Stomach smooth muscle (tissue), 2 donors: ENCODE results near the gene G2E3.
"Not testable (repeated sequence)": the region's sequence is repeated elsewhere in the genome, so short reads cannot be mapped to it uniquely, and the experiment has no call there.

ENCODE experiments used
- H3K27ac ChIP-seq: one replicate; pipeline ENCODE4 v1.7.0; 2013; ENCODE audit warnings: mild to moderate bottlenecking, low read length, inconsistent platforms
- H3K27me3 ChIP-seq, 2 donors: one replicate each; pipeline ENCODE4 v1.7.0; 2013; ENCODE audit warnings: low read length in 2 of 2; ENCODE audit not compliant: insufficient read depth in 2 of 2, control insufficient read depth in 1 of 2
- H3K36me3 ChIP-seq, 2 donors: one replicate each; pipeline ENCODE4 v1.7.0; 2013; ENCODE audit warnings: low read length in 2 of 2; ENCODE audit not compliant: control insufficient read depth in 2 of 2, insufficient read depth in 2 of 2
- H3K4me1 ChIP-seq: one replicate; pipeline ENCODE4 v1.7.0; 2013; ENCODE audit warnings: low read length; ENCODE audit not compliant: control insufficient read depth, insufficient read depth
- H3K4me3 ChIP-seq, 2 donors: one replicate each; pipeline ENCODE4 v1.7.0; 2013; ENCODE audit warnings: low read length in 2 of 2
- H3K9ac ChIP-seq, 2 donors: one replicate each; pipeline ENCODE4 v1.7.0; 2013; ENCODE audit warnings: low read length in 2 of 2, mild to moderate bottlenecking in 1 of 2
- H3K9me3 ChIP-seq, 2 donors: one replicate each; pipeline ENCODE4 v1.7.0; 2013; ENCODE audit warnings: low read length in 2 of 2; ENCODE audit not compliant: control insufficient read depth in 2 of 2
- donor health status: healthy.
- donor health status: Pancreatic carcinoma.

Gene G2E3

GRCh38 chr14:30600922-30601918, 42.3 kb downstream of the G2E3 start:
- Histone ChIP-seq H3K27ac (no peak overlapping the region), H3K9me3 (no peaks in the 10 kb centered on the region), H3K27me3 (no peaks in the 10 kb centered on the region), H3K36me3 (peaks cover 18 to 19% of the 10 kb centered on the region in 2 donors), H3K9ac (no peak overlapping the region), H3K4me1 (no peaks in the 10 kb centered on the region), H3K4me3 (no peak overlapping the region)

- no peaks in the 10 kb centered on the region for H3K27me3 ChIP-seq
- H3K36me3 ChIP-seq: peaks cover 18 to 19% of the 10 kb centered on the region in 2 donors
- no peak overlapping the region for H3K4me3 ChIP-seq
- no peaks in the 10 kb centered on the region for H3K4me1 ChIP-seq
- H3K9ac ChIP-seq: no peak overlapping the region
- no peaks in the 10 kb centered on the region for H3K9me3 ChIP-seq
- H3K27ac ChIP-seq: no peak overlapping the region
Observed at GRCh38 chr14:30603402-30603801, 44.4 kb downstream of the G2E3 start.

- not testable (repeated sequence) for H3K9me3 ChIP-seq, H3K27me3 ChIP-seq, H3K4me1 ChIP-seq, H3K4me3 ChIP-seq, H3K27ac ChIP-seq, H3K9ac ChIP-seq
- peaks cover 17 to 18% of the 10 kb centered on the region in 2 donors for H3K36me3 ChIP-seq
Observed at GRCh38 chr14:30604696-30605095, 45.7 kb downstream of the G2E3 start.

GRCh38 chr14:30607156-30607780, 48.3 kb downstream of the G2E3 start:
- no peaks in the 10 kb centered on the region for H3K4me1 ChIP-seq
- H3K9ac ChIP-seq: no peak overlapping the region
- no peak overlapping the region for H3K27ac ChIP-seq
- H3K9me3 ChIP-seq: no peaks in the 10 kb centered on the region
- H3K36me3 ChIP-seq: peaks cover 7 to 9% of the 10 kb centered on the region in 2 donors
- no peaks in the 10 kb centered on the region for H3K27me3 ChIP-seq
- no peak overlapping the region for H3K4me3 ChIP-seq

- no peaks in the 10 kb centered on the region for H3K4me1 ChIP-seq
- H3K9me3 ChIP-seq: no peaks in the 10 kb centered on the region
- no peak overlapping the region for H3K4me3 ChIP-seq
- H3K9ac ChIP-seq: no peak overlapping the region
- no peak overlapping the region for H3K27ac ChIP-seq
- no peaks in the 10 kb centered on the region for H3K27me3 ChIP-seq
- H3K36me3 ChIP-seq: peaks cover 4% of the 10 kb centered on the region in 2 donors
Observed at GRCh38 chr14:30608533-30609006, 49.6 kb downstream of the G2E3 start.

GRCh38 chr14:30610787-30611343, 51.9 kb downstream of the G2E3 start:
- peaks cover 0 to 2% of the 10 kb centered on the region in 2 donors for H3K36me3 ChIP-seq
- H3K9me3 ChIP-seq: no peaks in the 10 kb centered on the region
- H3K9ac ChIP-seq: no peak overlapping the region
- H3K27me3 ChIP-seq: no peaks in the 10 kb centered on the region
- no peak overlapping the region for H3K27ac ChIP-seq
- H3K4me1 ChIP-seq: no peaks in the 10 kb centered on the region
- no peak overlapping the region for H3K4me3 ChIP-seq

- no peaks in the 10 kb centered on the region for H3K4me1 ChIP-seq
- no peak overlapping the region for H3K9ac ChIP-seq
- H3K27me3 ChIP-seq: no peaks in the 10 kb centered on the region
- no peaks in the 10 kb centered on the region for H3K9me3 ChIP-seq
- H3K4me3 ChIP-seq: no peak overlapping the region
- H3K27ac ChIP-seq: no peak overlapping the region
- peaks cover 0 to 2% of the 10 kb centered on the region in 2 donors for H3K36me3 ChIP-seq
Observed at GRCh38 chr14:30614155-30614554, 55.2 kb downstream of the G2E3 start.

GRCh38 chr14:30620178-30620577, 61.2 kb downstream of the G2E3 start:
- no peak overlapping the region for H3K4me3 ChIP-seq
- no peaks in the 10 kb centered on the region for H3K36me3 ChIP-seq
- H3K27ac ChIP-seq: no peak overlapping the region
- no peaks in the 10 kb centered on the region for H3K4me1 ChIP-seq
- H3K27me3 ChIP-seq: no peaks in the 10 kb centered on the region
- H3K9ac ChIP-seq: no peak overlapping the region
- H3K9me3 ChIP-seq: no peaks in the 10 kb centered on the region

- Histone ChIP-seq H3K9me3 (no peaks in the 10 kb centered on the region), H3K9ac (peak overlapping the region; percentile 97 to 98), H3K36me3 (no peaks in the 10 kb centered on the region), H3K27ac (peak overlapping the region; percentile 72), H3K27me3 (no peaks in the 10 kb centered on the region), H3K4me3 (peak overlapping the region; percentile 97 to 98), H3K4me1 (no peaks in the 10 kb centered on the region)
Observed at GRCh38 chr14:30621354-30621939, 62.5 kb downstream of the G2E3 start.

- Histone ChIP-seq H3K4me3 (peak within 1 kb of the TSS; percentile 97 to 98), H3K27ac (peak within 1 kb of the TSS; percentile 72), H3K4me1 (no peaks in the 10 kb centered on the region), H3K36me3 (no peaks in the 10 kb centered on the region), H3K9me3 (no peaks in the 10 kb centered on the region), H3K9ac (peak within 1 kb of the TSS; percentile 97 to 98), H3K27me3 (no peaks in the 10 kb centered on the region)
Observed at GRCh38 chr14:30621940-30622830, 63.2 kb downstream of the G2E3 start, which contains the start of gene SCFD1. Gene SCFD1, plus strand, starts transcription at chr14:30622319. Its CDS starts 20 bp downstream, at chr14:30622339.
